Activated CD4-positive, CD25-positive, alpha-beta regulatory T cell treated with anti-CD3 and anti-CD28 coated beads, Interleukin-2, amount 50 U/mL, for 16 hours (primary cell): ENCODE measurements around the gene MAPK8IP1.

ENCODE experiments used
- DNase-seq: peaks from one replicate; pipeline ENCODE4 v3.0.0-alpha.2; 2020; ENCODE audit warnings: low read depth, low spot score

MAPK8IP1 gene

DNA sequence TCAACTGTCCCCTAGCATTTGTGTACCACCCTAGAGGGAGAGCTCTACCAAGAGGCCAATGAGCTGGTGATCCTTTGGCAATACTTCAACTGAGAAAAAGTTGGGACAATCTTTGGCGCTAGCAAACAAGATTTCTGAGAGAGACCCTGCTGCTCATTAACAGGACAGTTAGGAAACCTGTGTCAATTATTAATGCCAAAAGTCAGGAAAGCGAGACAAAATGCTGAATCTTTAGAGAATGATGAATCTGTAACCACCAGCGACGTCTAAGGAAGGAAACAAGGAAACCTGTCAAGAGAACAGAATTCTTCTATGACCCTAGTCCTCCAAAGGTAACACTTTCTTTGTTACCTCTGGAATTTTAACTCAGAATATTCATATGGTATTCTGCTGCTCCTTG is 56.9 kb downstream of the MAPK8IP1 start:
- DNase-seq, result no peak

DNA sequence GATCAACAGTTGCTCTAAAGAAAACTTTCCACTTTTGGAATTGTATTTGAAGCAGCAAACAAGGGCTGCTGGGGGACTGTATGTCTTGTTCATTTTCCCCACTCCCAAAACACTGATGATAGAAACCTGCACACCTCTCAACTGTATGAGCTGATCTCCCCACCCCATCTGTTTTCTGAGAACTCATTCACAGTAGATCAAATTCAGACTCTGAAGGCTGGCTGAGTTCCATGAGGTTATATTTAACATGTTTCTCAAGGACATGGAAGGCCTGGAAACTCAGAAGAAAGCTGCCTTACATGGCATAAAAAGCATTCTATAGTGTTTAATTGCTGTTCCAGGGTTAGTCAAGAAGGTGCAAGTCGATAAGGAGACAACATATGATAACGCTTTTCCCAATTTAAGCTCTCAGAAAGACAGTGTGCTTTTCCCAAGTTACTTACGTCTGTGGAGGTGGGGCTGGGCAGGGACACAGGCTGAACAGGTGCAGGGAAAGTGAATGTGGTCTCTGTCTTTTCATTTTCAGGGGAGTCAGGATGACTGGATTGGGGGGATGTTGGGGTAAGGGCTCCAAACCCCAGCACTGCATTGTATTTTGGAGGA is 60.0 kb downstream of the MAPK8IP1 start:
- DNase-seq, result no peak

DNA sequence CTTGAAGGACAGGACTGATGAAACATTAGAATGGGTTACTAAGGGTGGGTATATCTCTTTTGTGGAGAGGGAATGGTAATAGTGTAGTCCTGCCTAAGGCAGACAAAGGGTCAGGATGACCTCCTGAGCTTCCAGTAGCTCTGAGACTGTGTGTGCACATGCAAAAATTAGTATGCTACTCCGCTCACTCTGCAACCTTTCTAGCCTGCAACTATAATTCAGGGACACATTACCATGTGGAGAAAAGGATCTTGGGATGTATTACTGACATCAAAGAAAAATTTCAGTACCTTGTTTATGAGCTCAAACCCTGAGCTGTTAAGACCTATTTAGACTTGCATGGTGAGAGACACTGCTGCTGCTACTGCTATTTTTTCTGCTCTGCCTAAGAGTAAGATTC is 62.4 kb downstream of the MAPK8IP1 start:
- no peak for DNase-seq

- DNase-seq, result no peak
Observed at GRCh38 chr11:45948356-45948755, 62.9 kb downstream of the MAPK8IP1 start.

GRCh38 chr11:45949992-45950407 is 64.5 kb downstream of the MAPK8IP1 start:
- DNase-seq, result no peak
